Measurements from ENCODE around the gene TEDC1.
A peak's percentile ranks its signal among the peaks of the same experiment; 100 is the strongest.

Gene TEDC1

GRCh38 chr14:105486163-105486973 lies 4.7 kb upstream of the TEDC1 start, which contains the start of gene CRIP1:
Gene CRIP1, plus strand, starts transcription at chr14:105486886. Its CDS starts 374 bp downstream, at chr14:105487260.
- DNase-seq, result no peak

- no peak for DNase-seq
These were observed 4.0 kb upstream of the TEDC1 start for GRCh38 chr14:105486974-105487448.

GRCh38 chr14:105487449-105487985 lies 3.5 kb upstream of the TEDC1 start:
- no peak for DNase-seq

GRCh38 chr14:105487986-105488777 lies 2.9 kb upstream of the TEDC1 start:
- no peak for DNase-seq

GRCh38 chr14:105488781-105489541 lies 2.1 kb upstream of the TEDC1 start:
- DNase-seq, result no peak

GRCh38 chr14:105489542-105490266 lies 1.3 kb upstream of the TEDC1 start:
- DNase-seq, result peak; percentile 57

GRCh38 chr14:105490267-105490571 lies 827 bp upstream of the TEDC1 start:
- DNase-seq, result no peak

GRCh38 chr14:105491366-105491973 lies 424 bp downstream of the TEDC1 start:
- peak; percentile 44 for DNase-seq

GRCh38 chr14:105492031-105492970 lies 1.3 kb downstream of the TEDC1 start:
- no peak for DNase-seq

- no peak for DNase-seq
These were observed 2.2 kb downstream of the TEDC1 start for GRCh38 chr14:105492971-105493871.

GRCh38 chr14:105493921-105494605 lies 3.0 kb downstream of the TEDC1 start:
- DNase-seq, result no peak

- no peak for DNase-seq
These were observed 3.5 kb downstream of the TEDC1 start for GRCh38 chr14:105494606-105494929.

- DNase-seq, result no peak
These were observed 4.3 kb downstream of the TEDC1 start for GRCh38 chr14:105495101-105495989.

GRCh38 chr14:105495990-105496830 lies 5.2 kb downstream of the TEDC1 start:
- DNase-seq, result no peak

GRCh38 chr14:105496831-105497591 lies 6.0 kb downstream of the TEDC1 start:
- no peak for DNase-seq
